HG03521 (cell line): ENCODE measurements around the gene FER.
A peak's percentile ranks its signal among the peaks of the same experiment; 100 is the strongest.
"Not testable (repeated sequence)": the region's sequence is repeated elsewhere in the genome, so short reads cannot be mapped to it uniquely, and the experiment has no call there.

Source experiments
- ATAC-seq: cut with Tn5 transposase; IDR thresholded peaks from one replicate; pipeline ENCODE4 v1.9.1; 2021; ENCODE audit warnings: mild to moderate bottlenecking, moderate library complexity; ENCODE audit not compliant: unreplicated experiment

Gene FER

GRCh38 chr5:108797396-108797795 is 49.7 kb downstream of the FER start:
- ATAC-seq: no peak

- no peak for ATAC-seq
Measured at GRCh38 chr5:108797986-108798385, 50.3 kb downstream of the FER start.

- ATAC-seq: no peak
Measured at GRCh38 chr5:108798513-108799265, 51.0 kb downstream of the FER start.

GRCh38 chr5:108801301-108801700 is 53.6 kb downstream of the FER start:
- ATAC-seq: no peak

- ATAC-seq: no peak
Measured at GRCh38 chr5:108801776-108802175, 54.1 kb downstream of the FER start.

GRCh38 chr5:108810717-108811116 is 63.0 kb downstream of the FER start:
- ATAC-seq: no peak

GRCh38 chr5:108813673-108814072 is 66.0 kb downstream of the FER start:
- ATAC-seq: no peak

- ATAC-seq: no peak
Measured at GRCh38 chr5:108814551-108814950, 66.9 kb downstream of the FER start.

- ATAC-seq: peak; percentile 88
Measured at GRCh38 chr5:108818613-108819272, 71.0 kb downstream of the FER start.

- no peak for ATAC-seq
Measured at GRCh38 chr5:108820983-108821382, 73.3 kb downstream of the FER start.

GRCh38 chr5:108822211-108822947 is 74.7 kb downstream of the FER start:
- no peak for ATAC-seq

GRCh38 chr5:108827131-108827530 is 79.4 kb downstream of the FER start:
- no peak for ATAC-seq

- no peak for ATAC-seq
Measured at GRCh38 chr5:108830705-108831276, 83.1 kb downstream of the FER start.

- no peak for ATAC-seq
Measured at GRCh38 chr5:108836492-108836891, 88.8 kb downstream of the FER start.

- not testable (repeated sequence) for ATAC-seq
Measured at GRCh38 chr5:108842260-108842941, 94.7 kb downstream of the FER start.

- ATAC-seq: not testable (repeated sequence)
Measured at GRCh38 chr5:108851129-108851528, 103.4 kb downstream of the FER start.

- no peak for ATAC-seq
Measured at GRCh38 chr5:108857905-108858304, 110.2 kb downstream of the FER start.

GRCh38 chr5:108858959-108859358 is 111.3 kb downstream of the FER start:
- peak; percentile 100 for ATAC-seq

GRCh38 chr5:108862211-108862610 is 114.5 kb downstream of the FER start:
- ATAC-seq: no peak

- ATAC-seq: not testable (repeated sequence)
Measured at GRCh38 chr5:108866097-108866496, 118.4 kb downstream of the FER start.

GRCh38 chr5:108867656-108868055 is 120.0 kb downstream of the FER start:
- ATAC-seq: no peak
